Vagina (tissue), 2 donors: Measurements from ENCODE around the gene CST2. TPM values are rescaled to one million over a fixed set of nuclear protein-coding genes. Genes with fewer than 3 reads are reported as not detected.

Experiments used
- DNase-seq, 2 donors: peaks; one replicate each; pipeline ENCODE4 v3.0.0-alpha.2; 2017; ENCODE audit errors: extremely low spot score in 2 of 2
- H3K27ac ChIP-seq: fragments of 200-600 bp; sonication (generic); one replicate; pipeline ENCODE4 v1.5.1; 2019
- H3K27me3 ChIP-seq: fragments of 200-600 bp; sonication (generic); one replicate; pipeline ENCODE4 v1.5.1; 2019
- H3K36me3 ChIP-seq, 2 donors: fragments of 200-600 bp; sonication (generic); one replicate each; pipeline ENCODE4 v1.5.1; 2017 to 2019
- H3K4me1 ChIP-seq: fragments of 200-600 bp; sonication (generic); one replicate; pipeline ENCODE4 v1.5.1; 2019
- H3K4me3 ChIP-seq, 2 donors: fragments of 200-600 bp; sonication (generic); 1 replicate in 1 of 2; 2 replicates in 1 of 2; pipeline ENCODE4 v1.5.1; 2016 to 2019
- H3K9me3 ChIP-seq: fragments of 200-600 bp; sonication (generic); one replicate; pipeline ENCODE4 v1.5.1; 2019
- POLR2A ChIP-seq, 2 donors: fragments of 450-650 bp; IDR thresholded peaks; one replicate each; pipeline ENCODE4 v1.6.1; 2017; ENCODE audit warnings: antibody characterized with exemption in 2 of 2, mild to moderate bottlenecking in 2 of 2, moderate library complexity in 2 of 2
- POLR2AphosphoS5 ChIP-seq, 2 donors: sonication (generic); formaldehyde crosslinking; IDR thresholded peaks; one replicate each; pipeline ENCODE4 v1.9.0; 2017; ENCODE audit warnings: antibody characterized with exemption in 2 of 2, mild to moderate bottlenecking in 2 of 2, low read depth in 1 of 2; ENCODE audit not compliant: insufficient read depth in 1 of 2
- intact Hi-C: fragments of 100-400 bp; cut with DNase I; formaldehyde crosslinking; loops from one replicate; pipeline ENCODE4 v1.15.1; 2023
- total RNA-seq: library from RNA; depleted of rRNA; stranded (reverse); fragments of >200 nt; gene quantifications from one replicate; pipeline ENCODE4 v1.2.3, GENCODE V29; 2016
- TF ChIP-seq, protein P1 (sequence below), 3 experiments: fragments of 450-650 bp in 2 of 3; fragments of 200-600 bp in 1 of 3; sonication (generic) in 1 of 3; IDR thresholded peaks; one replicate each; pipeline ENCODE4 v1.5.1; 2017 to 2019; ENCODE audit warnings: antibody characterized with exemption in 3 of 3, mild to moderate bottlenecking in 2 of 3, moderate library complexity in 2 of 3

The CST2 gene, protein sequence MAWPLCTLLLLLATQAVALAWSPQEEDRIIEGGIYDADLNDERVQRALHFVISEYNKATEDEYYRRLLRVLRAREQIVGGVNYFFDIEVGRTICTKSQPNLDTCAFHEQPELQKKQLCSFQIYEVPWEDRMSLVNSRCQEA
- total RNA-seq, result not detected

DNA sequence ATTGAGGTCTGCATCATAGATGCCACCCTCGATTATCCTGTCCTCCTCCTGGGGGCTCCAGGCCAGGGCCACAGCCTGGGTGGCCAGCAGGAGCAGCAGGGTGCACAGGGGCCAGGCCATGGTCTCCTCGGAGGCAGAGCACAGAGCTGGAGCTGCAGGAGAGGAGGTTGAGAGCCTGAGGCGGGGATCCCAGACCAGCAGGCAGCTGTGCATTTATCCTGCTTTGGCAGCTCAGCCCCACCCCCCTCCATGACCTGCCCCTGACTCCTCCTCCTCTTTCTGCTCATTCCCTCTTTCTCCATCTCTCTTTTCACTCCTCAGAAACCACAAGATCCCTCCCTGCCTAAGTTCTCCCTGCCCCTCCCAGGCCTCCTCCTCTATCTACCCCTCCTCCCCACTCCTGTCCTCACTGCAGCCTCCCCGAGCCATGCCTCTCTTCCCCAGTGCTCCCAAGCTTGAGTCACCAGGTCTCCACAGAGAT lies at the start of gene CST2:
Gene CST2, minus strand, starts transcription at position 189 of the 481 bp plus-strand sequence. Its CDS starts 69 bp downstream, at position 120.
- TF ChIP-seq POLR2A (IDR thresholded peaks at IDR 0.05) (no peak), POLR2AphosphoS5 (IDR thresholded peaks at IDR 0.05; ENCODE audit: insufficient read depth in 1 of 2, low read depth in 1 of 2) (no peak)
- TF ChIP-seq, protein P1, sequence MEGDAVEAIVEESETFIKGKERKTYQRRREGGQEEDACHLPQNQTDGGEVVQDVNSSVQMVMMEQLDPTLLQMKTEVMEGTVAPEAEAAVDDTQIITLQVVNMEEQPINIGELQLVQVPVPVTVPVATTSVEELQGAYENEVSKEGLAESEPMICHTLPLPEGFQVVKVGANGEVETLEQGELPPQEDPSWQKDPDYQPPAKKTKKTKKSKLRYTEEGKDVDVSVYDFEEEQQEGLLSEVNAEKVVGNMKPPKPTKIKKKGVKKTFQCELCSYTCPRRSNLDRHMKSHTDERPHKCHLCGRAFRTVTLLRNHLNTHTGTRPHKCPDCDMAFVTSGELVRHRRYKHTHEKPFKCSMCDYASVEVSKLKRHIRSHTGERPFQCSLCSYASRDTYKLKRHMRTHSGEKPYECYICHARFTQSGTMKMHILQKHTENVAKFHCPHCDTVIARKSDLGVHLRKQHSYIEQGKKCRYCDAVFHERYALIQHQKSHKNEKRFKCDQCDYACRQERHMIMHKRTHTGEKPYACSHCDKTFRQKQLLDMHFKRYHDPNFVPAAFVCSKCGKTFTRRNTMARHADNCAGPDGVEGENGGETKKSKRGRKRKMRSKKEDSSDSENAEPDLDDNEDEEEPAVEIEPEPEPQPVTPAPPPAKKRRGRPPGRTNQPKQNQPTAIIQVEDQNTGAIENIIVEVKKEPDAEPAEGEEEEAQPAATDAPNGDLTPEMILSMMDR (IDR thresholded peaks at IDR 0.05), result no peak
- H3K27ac ChIP-seq, result no peak within 1 kb of the TSS
- H3K4me1 ChIP-seq, result peaks cover 7% of the 10 kb centered on the region
- no peaks in the 10 kb centered on the region for H3K27me3 ChIP-seq
- no peaks in the 10 kb centered on the region for H3K36me3 ChIP-seq
- no peak for DNase-seq
- H3K4me3 ChIP-seq, result no peak within 1 kb of the TSS
- H3K9me3 ChIP-seq, result no peaks in the 10 kb centered on the region
- intact Hi-C loops, result no loop called here

DNA sequence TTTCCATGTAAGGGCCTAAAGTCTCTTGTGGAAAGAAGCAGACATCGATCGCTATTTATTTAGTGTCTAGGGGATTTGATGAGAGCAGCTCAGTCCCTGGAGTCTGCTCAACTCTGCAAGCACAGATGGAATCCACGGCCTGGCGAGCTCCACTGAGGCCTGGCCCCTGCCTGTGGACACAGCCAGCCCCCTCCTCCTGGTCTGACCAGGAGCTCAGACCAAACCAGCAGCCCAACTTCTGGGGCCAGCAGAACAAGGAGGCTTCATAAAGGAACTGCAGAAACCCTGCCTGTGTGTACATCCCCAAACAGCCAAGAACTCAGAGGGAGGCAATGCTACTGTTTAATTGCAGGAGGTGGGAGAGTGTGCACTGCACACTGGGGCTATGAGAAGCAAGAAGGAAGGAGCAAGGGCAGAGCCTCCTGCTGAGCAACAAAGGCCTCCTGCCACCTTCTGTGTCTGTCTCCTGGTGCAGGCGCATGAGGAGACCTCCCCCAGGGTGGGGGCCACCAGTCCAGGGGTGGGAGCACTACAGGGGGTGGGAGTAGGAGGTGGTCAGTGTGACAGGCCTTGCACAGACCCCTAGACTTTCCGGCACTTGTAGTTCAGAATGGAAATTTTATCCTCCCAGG lies 49.2 kb upstream of the CST2 start:
- Histone ChIP-seq H3K9me3 (no peaks in the 10 kb centered on the region), H3K4me3 (no peak overlapping the region), H3K27me3 (no peaks in the 10 kb centered on the region), H3K36me3 (no peaks in the 10 kb centered on the region), H3K4me1 (no peaks in the 10 kb centered on the region), H3K27ac (no peak overlapping the region)
- TF ChIP-seq POLR2AphosphoS5 (IDR thresholded peaks at IDR 0.05; ENCODE audit: insufficient read depth in 1 of 2, low read depth in 1 of 2) (no peak), POLR2A (IDR thresholded peaks at IDR 0.05) (no peak)
- TF ChIP-seq, protein P1 (IDR thresholded peaks at IDR 0.05), result no peak
- no peak for DNase-seq
- intact Hi-C loops, result no loop called here

DNA sequence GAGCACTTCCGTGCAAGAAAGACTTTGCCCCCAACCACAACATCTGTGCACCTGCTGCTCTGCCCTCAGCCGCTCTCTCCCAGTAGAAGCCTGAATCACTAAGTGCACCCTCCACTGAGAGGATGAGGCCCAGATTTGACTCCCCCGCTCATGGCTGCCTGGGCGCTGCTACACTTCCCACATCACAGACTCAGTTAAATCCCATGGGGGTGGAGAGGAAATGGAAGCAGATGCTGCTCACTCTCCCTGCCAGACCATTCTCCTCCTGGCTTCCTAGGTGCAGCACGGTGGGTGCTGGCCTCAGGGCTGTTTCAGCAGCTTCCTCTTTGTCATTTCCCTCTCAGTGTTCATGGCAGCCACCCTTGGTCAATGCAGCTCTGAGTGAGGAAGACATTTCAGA lies 48.2 kb upstream of the CST2 start:
- intact Hi-C loops, result no loop called here
- no peaks in the 10 kb centered on the region for H3K9me3 ChIP-seq

DNA sequence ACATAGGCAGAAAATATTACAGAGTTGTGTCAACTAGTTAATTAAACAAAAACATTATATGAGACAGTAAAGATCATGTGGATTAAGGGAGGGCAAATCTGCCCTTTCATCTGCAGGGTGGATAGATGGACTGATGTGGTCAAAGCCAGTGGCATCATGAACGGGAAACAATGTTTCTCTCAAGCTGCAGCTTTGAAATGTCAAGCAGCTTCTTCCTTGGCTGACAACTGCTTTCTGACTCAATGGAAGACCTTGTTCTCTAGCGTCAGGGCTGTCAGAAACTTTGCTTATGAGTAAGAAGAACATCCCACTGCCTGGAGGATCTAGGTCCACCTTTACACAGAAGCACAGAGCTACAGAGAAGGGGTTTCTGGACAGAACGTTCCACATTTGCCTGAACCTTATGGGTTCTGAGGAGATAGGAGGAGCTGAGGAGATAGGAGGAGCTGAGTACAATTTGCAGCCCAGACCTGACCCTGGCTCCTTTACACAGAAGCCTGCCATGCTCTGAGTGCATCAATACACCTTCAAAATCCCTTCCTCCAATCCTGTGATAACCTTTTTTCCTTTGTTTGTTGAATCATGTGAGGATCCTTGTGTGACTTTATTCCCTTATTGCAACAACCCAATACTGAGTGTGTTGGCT lies 47.0 kb upstream of the CST2 start:
- Histone ChIP-seq H3K4me3 (no peak overlapping the region), H3K9me3 (no peaks in the 10 kb centered on the region), H3K27me3 (no peaks in the 10 kb centered on the region), H3K4me1 (no peaks in the 10 kb centered on the region), H3K36me3 (no peaks in the 10 kb centered on the region), H3K27ac (no peak overlapping the region)
- no peak for DNase-seq
- intact Hi-C loops, result no loop called here
- TF ChIP-seq, protein P1 (IDR thresholded peaks at IDR 0.05), result no peak
- TF ChIP-seq POLR2A (IDR thresholded peaks at IDR 0.05), result no peak
- TF ChIP-seq POLR2AphosphoS5 (IDR thresholded peaks at IDR 0.05; ENCODE audit: insufficient read depth in 1 of 2, low read depth in 1 of 2), result no peak

More for the DNA sequence above, 48.2 kb upstream of the CST2 start:
- H3K27me3 ChIP-seq, result no peaks in the 10 kb centered on the region
- no peak for TF ChIP-seq POLR2AphosphoS5 (IDR thresholded peaks at IDR 0.05; ENCODE audit: insufficient read depth in 1 of 2, low read depth in 1 of 2)
- TF ChIP-seq, protein P1 (IDR thresholded peaks at IDR 0.05), result no peak
- no peak for TF ChIP-seq POLR2A (IDR thresholded peaks at IDR 0.05)
- H3K36me3 ChIP-seq, result no peaks in the 10 kb centered on the region
- H3K4me1 ChIP-seq, result no peaks in the 10 kb centered on the region
- no peak overlapping the region for H3K27ac ChIP-seq
- no peak overlapping the region for H3K4me3 ChIP-seq
- DNase-seq, result no peak

DNA sequence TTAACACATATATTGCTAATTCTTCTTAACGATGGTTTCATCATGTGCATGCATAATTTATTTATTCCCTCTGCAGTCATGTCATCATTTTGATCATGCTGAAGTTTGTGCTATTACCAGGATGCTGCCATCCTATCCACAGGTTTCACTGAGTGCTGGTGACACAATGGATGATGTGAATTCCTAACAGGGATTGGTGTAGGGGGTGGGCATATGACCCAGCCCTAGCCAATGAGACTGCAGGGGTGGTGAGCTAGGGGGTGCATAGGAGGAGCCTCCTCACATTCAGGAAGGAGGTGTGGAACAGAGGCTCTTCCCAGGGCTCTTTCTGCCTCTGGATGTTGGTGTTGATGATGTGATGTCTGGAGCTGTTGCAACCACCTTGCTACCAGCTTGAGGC lies 45.5 kb upstream of the CST2 start:
- Histone ChIP-seq H3K4me3 (no peak overlapping the region), H3K27ac (no peak overlapping the region), H3K27me3 (no peaks in the 10 kb centered on the region), H3K36me3 (no peaks in the 10 kb centered on the region), H3K9me3 (no peaks in the 10 kb centered on the region), H3K4me1 (no peaks in the 10 kb centered on the region)
- no peak for DNase-seq
- no peak for TF ChIP-seq POLR2AphosphoS5 (IDR thresholded peaks at IDR 0.05; ENCODE audit: insufficient read depth in 1 of 2, low read depth in 1 of 2)
- no peak for TF ChIP-seq POLR2A (IDR thresholded peaks at IDR 0.05)
- TF ChIP-seq, protein P1 (IDR thresholded peaks at IDR 0.05), result no peak
- intact Hi-C loops, result no loop called here
